ENCODE results near the gene BMPR1A.
"Not testable (repeated sequence)": the region's sequence is repeated elsewhere in the genome, so short reads cannot be mapped to it uniquely, and the experiment has no call there.

Gene BMPR1A

DNA sequence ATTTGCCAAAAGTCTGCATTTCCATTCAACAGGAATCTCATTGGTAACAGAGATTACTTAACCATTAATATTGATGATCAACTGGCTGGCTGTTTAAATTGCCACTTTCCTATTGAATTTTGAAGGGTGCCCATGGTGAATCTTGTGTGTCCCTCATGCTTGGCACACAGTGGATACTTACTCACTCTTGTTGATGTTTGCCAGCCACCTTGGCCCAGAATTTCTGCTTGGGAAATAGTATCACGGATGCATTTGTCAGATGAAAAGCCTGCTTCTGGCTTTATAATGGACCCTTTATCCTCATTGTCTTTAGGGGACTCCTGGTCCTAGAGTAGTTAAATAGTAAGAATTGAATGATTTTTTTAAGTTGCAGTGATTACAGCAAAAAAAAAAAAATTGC is 149.0 kb downstream of the BMPR1A start:
- no peak overlapping the region for H3K27ac ChIP-seq
- no peaks in the 10 kb centered on the region for H3K27me3 ChIP-seq
- TF ChIP-seq Cebpa-rat (IDR thresholded peaks at IDR 0.05) = no peak
- H3K4me2 ChIP-seq = no peak overlapping the region
- H3K9ac ChIP-seq = no peak overlapping the region
- peaks cover 0 to 13% (median 0%) of the 10 kb centered on the region in 11 experiments; a peak in 3 of 22 replicates for H3K36me3 ChIP-seq
- H3K9me3 ChIP-seq (replicated peaks in 1 of 11) = peaks cover 7 to 32% (median 12%) of the 10 kb centered on the region in 11 experiments; a peak in 20 of 22 replicates
- H3K4me1 ChIP-seq = no peaks in the 10 kb centered on the region
- no peaks in the 10 kb centered on the region for H4K20me1 ChIP-seq
- H3K4me3 ChIP-seq = no peak overlapping the region

GRCh38 chr10:86914734-86915133 is 158.3 kb downstream of the BMPR1A start:
- H3K36me3 ChIP-seq = peaks cover 0 to 4% (median 0%) of the 10 kb centered on the region in 11 experiments; a peak in 2 of 22 replicates
- H3K9ac ChIP-seq = no peak overlapping the region
- H3K27me3 ChIP-seq = no peaks in the 10 kb centered on the region
- peaks cover 0 to 4% (median 0%) of the 10 kb centered on the region in 11 experiments; a peak in 2 of 22 replicates for H3K9me3 ChIP-seq (replicated peaks in 1 of 11)
- H3K4me2 ChIP-seq = no peak overlapping the region
- TF ChIP-seq Cebpa-rat (IDR thresholded peaks at IDR 0.05) = no peak
- no peaks in the 10 kb centered on the region for H3K4me1 ChIP-seq
- H4K20me1 ChIP-seq = no peaks in the 10 kb centered on the region
- no peak overlapping the region for H3K4me3 ChIP-seq
- H3K27ac ChIP-seq = no peak overlapping the region

- Histone ChIP-seq H3K9me3 (replicated peaks in 1 of 11) (peaks cover 0 to 4% (median 0%) of the 10 kb centered on the region in 11 experiments; a peak in 2 of 22 replicates), H3K36me3 (peaks cover 0 to 10% (median 0%) of the 10 kb centered on the region in 11 experiments; a peak in 2 of 22 replicates), H3K9ac (no peak overlapping the region), H3K4me2 (no peak overlapping the region), H3K4me1 (no peaks in the 10 kb centered on the region), H3K27me3 (no peaks in the 10 kb centered on the region), H3K27ac (no peak overlapping the region), H3K4me3 (no peak overlapping the region), H4K20me1 (no peaks in the 10 kb centered on the region)
- no peak for TF ChIP-seq Cebpa-rat (IDR thresholded peaks at IDR 0.05)
Measured at GRCh38 chr10:86918022-86918471, 161.6 kb downstream of the BMPR1A start.

- Histone ChIP-seq H3K9me3 (replicated peaks in 1 of 11) (no peaks in the 10 kb centered on the region), H3K9ac (no peak overlapping the region), H4K20me1 (no peaks in the 10 kb centered on the region), H3K36me3 (peaks cover 0 to 8% (median 0%) of the 10 kb centered on the region in 11 experiments; a peak in 1 of 22 replicates), H3K27ac (no peak overlapping the region), H3K4me1 (no peaks in the 10 kb centered on the region), H3K4me3 (no peak overlapping the region), H3K4me2 (no peak overlapping the region), H3K27me3 (no peaks in the 10 kb centered on the region)
- TF ChIP-seq Cebpa-rat (IDR thresholded peaks at IDR 0.05) = no peak
Measured at GRCh38 chr10:86922553-86922961, 166.1 kb downstream of the BMPR1A start.

DNA sequence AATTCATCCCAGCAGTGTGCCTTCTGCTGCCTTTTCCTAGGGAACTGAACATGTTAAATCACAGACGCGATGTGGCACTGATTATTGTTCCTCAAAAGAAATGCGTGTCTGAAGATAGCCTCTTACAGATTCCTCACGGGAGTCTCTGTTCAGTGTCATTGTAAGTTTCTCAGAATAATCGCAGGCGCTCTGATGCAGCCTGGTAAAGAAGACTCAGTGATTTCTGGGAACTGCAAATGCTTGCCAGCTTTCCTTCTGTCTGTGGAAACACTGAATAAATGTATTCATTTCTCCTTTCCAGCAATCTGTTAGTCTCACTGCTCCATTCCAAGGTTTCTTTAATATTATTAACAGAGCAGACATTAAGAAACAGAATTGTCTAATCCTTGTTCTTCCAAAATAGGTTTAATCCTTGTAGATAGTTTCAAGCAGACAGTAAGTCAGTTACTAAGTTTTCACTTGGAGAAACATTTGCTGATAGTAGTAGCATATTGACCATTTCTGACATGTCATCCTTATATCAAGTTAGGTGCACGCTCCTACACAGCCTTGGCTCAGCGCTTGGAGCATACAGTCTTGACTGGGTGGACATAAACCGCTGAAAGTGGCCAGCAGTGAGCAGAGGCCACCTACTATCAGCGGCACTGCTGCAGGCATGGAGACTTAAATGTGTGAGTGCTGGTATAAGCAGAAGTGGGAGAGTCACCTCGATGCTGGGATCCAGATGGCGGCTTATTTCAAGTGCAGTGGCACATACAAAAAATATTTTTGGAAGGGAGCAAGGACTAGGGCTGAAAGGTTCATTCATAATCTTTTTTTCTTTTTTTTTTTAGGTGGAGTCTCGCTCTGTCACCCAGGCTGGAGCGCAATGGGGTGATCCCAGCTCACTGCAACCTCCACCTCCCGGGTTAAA is 173.3 kb downstream of the BMPR1A start:
- Histone ChIP-seq H3K4me2 (no peak overlapping the region), H3K9me3 (replicated peaks in 1 of 11) (no peaks in the 10 kb centered on the region), H3K36me3 (no peaks in the 10 kb centered on the region; a peak in 1 of 22 replicates), H3K4me1 (no peaks in the 10 kb centered on the region), H3K4me3 (no peak overlapping the region), H3K9ac (no peak overlapping the region), H3K27ac (no peak overlapping the region), H4K20me1 (no peaks in the 10 kb centered on the region), H3K27me3 (no peaks in the 10 kb centered on the region)
- no peak for TF ChIP-seq Cebpa-rat (IDR thresholded peaks at IDR 0.05)

GRCh38 chr10:86931872-86932271 is 175.5 kb downstream of the BMPR1A start:
- Histone ChIP-seq H4K20me1 (no peaks in the 10 kb centered on the region), H3K9ac (no peak overlapping the region), H3K36me3 (no peaks in the 10 kb centered on the region; a peak in 1 of 22 replicates), H3K9me3 (replicated peaks in 1 of 11) (0 out of 22 replicates have a peak, but pooled peaks cover 0 to 9% (median 0%) of the 10 kb centered on the region in 11 experiments), H3K4me2 (no peak overlapping the region), H3K4me1 (0 out of 20 replicates have a peak, but pooled peaks cover 0 to 3% (median 0%) of the 10 kb centered on the region in 10 experiments), H3K4me3 (no peak overlapping the region), H3K27ac (no peak overlapping the region), H3K27me3 (no peaks in the 10 kb centered on the region)
- TF ChIP-seq Cebpa-rat (IDR thresholded peaks at IDR 0.05) = no peak

DNA sequence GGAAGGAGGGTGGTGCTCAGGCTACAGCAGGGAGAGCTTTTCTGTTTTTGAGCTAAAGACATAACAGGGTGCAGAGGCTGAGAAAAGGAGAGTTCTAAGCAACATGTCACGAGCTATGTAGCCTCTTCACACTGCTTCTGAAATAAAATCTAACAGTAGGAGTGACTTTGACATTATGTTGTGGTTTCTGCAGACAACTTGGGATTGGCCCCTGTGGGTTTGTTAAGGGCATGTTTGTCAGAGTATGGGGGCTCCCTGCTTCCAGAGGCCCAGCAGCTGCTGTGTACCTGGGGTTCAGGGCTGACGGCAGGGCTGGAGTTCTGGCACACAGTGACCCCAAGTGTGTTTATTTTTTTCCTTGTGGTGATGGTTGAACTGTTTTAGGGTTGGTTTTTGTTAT is 176.3 kb downstream of the BMPR1A start:
- Histone ChIP-seq H3K27me3 (no peaks in the 10 kb centered on the region), H3K27ac (no peak overlapping the region), H3K4me1 (0 out of 20 replicates have a peak, but pooled peaks cover 0 to 3% (median 0%) of the 10 kb centered on the region in 10 experiments), H3K36me3 (no peaks in the 10 kb centered on the region; a peak in 1 of 22 replicates), H4K20me1 (no peaks in the 10 kb centered on the region), H3K9ac (no peak overlapping the region), H3K9me3 (replicated peaks in 1 of 11) (0 out of 22 replicates have a peak, but pooled peaks cover 0 to 9% (median 0%) of the 10 kb centered on the region in 11 experiments), H3K4me2 (no peak overlapping the region), H3K4me3 (no peak overlapping the region)
- TF ChIP-seq Cebpa-rat (IDR thresholded peaks at IDR 0.05) = no peak

DNA sequence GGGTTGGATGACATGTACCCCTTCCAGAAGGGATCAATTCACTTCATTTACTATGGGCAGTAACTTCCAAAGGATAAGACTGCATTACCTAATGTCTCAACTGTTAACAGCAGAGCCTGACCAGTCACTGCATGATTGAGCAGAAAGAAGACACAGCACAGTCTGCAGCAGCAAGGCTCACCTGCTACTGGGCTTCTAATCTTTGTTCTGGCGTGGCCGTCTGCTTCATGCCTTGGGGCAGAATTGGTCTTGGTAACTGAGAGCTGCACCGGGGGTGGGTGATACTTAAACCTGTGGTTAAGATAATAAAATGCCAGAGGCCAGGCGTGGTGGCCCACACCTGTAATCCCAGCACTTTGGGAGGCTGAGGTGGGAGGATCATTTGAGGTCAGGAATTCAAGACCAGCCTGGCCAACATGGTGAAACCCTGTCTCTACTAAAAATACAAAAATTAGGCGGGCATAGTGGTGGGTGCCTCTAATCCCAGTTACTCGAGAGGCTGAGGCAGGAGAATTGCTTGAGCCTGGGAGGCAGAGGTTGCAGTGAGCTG is 177.8 kb downstream of the BMPR1A start:
- not testable (repeated sequence) for H3K4me3 ChIP-seq; H3K4me2 ChIP-seq; H3K4me1 ChIP-seq; H4K20me1 ChIP-seq; H3K27me3 ChIP-seq; H3K36me3 ChIP-seq; H3K9me3 ChIP-seq (replicated peaks in 1 of 11); H3K27ac ChIP-seq; H3K9ac ChIP-seq
